Measurements from ENCODE around the gene MIGA2.
A peak's percentile ranks its signal among the peaks of the same experiment; 100 is the strongest.
"Not testable (repeated sequence)": the region's sequence is repeated elsewhere in the genome, so short reads cannot be mapped to it uniquely, and the experiment has no call there.

Gene MIGA2

DNA sequence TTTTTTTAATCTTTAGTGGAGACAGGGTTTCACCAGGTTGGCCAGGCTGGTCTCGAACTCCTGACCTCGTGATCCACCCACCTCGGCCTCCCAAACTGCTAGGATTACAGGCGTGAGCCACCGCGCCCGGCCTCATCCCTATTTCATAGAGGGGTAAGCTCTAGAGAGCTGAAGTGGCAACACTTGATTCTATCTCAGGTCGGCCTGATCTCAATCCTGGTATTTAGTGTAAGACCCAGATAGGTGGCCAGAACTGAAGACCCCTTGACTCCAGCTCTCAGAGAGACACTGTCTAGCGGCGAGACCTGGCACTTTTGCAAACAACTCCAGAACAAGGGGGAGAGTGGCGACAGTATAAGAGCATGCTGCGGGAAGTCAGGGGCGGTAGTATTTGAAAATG, 588 bp upstream of the MIGA2 start:
- not testable (repeated sequence) for DNase-seq (ENCODE audit: low read depth in 2 of 2, low spot score in 1 of 2)

DNA sequence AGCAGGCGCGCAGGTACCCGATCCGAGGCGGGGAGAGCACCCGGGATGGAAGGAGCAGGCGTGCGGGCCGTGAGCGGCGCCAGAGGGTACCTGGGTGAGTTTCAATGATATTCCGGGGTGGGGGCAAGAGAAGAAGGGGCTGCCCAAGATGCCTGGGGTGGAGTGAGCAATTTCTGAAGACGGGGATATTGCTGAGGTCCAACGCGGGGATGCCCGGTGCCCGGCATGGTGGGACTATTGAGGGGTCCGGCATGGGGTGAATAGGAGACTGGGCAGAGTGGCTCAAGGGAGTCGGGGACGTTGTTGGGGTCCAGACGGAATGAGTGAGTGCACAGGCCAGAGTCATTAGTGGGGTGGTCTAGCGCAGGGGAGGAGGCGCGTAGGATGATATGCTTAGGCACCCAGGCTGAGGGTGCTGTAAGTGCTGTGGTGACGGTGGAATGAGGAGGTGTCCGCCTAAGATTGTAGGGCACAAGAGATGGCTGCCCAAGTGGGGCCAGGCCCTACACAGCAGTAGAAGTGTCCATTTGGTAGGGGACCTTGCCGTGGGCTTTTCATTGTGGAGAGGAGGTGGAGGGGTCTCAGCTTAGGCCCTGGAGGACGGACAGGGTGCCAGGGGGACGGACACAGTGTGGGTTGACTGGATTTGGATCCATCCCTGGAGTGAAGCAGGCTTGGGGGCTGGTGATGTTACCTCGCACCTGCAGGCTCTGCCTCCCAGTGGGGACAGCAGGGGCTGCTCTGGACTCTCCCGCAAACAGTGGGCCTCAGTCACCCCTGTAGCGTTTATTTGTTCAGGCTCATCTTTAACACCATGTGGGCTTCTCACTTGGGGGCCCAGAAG, 719 bp downstream of the MIGA2 start:
- no peak for DNase-seq (ENCODE audit: low read depth in 2 of 2, low spot score in 1 of 2)

DNA sequence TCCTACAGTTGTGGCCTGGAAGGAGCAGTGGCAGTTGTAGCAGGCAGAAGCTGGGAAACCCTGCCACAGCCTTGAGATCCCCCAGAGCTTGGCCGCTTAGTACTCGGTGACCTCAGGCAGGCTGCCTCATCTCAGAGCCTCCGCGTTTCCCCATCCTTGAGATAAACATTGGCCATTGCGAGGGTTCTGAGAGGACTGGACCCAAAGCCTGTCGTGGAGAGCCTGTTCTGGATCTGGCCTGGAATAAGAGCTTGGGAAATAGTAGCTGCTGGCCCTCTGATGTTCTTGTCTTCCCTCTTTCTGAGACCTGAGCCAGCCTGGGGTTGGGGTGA, 1.3 kb downstream of the MIGA2 start:
- DNase-seq (ENCODE audit: low read depth in 2 of 2, low spot score in 1 of 2): no peak

DNA sequence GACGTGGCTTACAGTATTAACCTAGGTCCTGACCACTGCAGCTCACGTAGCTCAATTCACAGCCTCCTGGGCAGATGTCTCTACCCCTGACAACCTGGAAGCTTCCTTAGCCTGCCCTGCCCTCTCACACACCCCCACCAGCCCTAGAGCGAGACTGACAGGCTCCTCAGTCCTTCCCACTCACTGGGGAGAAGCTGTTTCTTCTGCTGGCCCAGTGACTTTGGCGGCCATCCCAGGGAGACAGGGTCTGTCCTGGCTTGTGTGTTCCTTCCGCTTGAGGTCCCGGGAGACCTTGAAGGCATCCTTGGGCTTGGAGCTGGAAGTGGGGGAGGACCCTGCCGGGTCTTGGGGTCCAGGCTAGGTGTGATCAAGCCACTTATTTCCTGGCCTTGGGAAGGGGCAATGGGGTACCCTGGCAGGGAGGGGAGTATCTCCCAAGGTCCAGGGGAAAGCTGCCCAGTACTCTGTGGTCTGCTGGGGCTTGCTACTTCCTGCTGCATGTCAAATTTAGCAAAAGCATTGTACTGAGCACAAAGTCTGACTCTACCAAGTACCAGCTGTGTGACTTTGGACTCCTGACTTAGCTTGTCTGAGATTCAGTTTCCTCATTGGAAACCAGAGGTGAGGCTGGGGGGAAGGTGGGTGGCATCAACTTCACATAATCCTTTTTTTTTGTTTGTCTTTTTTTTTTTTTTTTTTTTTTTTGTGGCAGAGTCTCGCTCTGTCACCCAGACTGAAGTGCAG, 1.9 kb downstream of the MIGA2 start:
- DNase-seq (ENCODE audit: low read depth in 2 of 2, low spot score in 1 of 2): no peak

DNA sequence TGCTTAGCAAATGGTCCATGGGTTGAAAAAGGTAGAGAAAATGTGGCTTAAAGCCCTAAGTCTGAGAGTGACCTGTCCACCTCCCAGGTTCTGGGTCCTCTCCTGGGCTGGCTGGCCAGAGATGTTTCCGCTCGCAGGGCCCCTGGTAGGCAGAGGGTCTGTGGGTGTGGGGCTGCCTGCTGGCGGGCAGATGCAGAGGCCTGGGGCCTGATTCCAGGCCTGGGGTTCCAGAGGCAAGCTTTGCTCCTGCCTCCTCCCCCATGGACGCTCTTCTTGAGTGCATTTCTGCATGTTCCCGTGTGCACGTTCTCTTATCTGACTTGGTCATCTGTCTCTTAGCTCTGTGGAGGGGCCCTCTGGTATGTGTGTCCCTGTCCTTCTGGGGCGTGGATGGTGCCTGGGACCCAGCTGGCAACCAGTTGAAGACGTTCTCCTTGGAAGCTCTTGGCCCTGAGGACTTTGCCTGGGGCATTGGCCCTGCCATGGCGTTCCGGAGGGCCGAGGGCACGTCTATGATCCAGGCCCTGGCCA, 3.8 kb downstream of the MIGA2 start:
- DNase-seq (ENCODE audit: low read depth in 2 of 2, low spot score in 1 of 2): no peak

DNA sequence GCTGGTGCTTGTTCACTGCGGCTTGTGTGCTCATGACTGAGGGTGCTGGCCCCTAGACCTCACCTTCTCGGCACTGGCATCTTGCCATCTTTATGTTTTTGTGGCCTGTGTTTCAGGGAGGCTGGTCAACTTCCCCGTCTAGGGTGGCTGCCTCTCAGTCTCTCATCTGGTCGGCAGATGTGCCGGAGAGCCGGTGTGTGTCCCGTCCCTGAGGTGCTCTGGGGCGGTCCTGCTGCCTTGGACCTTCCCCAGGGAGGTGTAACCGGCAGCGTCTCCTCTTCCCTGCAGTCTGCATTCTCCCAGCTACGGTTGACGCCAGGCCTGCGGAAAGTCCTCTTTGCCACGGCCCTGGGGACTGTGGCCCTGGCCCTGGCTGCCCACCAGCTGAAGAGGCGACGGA, 5.6 kb downstream of the MIGA2 start:
- DNase-seq (ENCODE audit: low read depth in 2 of 2, low spot score in 1 of 2): no peak

DNA sequence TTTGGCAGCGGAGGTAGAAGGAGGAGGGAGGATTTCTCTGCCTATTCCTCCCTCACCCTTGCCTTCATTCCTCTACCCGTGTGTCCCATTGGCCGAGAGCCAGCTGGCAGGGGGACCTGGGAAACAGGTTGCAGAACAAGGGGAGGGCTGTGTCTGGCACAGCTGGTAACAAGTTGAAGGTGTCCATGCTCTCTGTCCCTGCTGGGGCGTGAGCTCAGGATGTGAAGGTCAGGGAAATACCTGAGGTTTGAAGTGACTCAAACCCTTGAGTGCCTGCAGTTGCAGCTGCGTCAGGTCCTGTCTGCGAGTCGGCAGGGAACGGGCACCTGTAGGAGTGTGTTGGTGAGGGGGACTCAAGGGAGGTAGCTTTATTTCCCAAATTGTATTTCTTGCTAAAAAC, 16.2 kb downstream of the MIGA2 start:
- no peak for DNase-seq (ENCODE audit: low read depth in 2 of 2, low spot score in 1 of 2)

DNA sequence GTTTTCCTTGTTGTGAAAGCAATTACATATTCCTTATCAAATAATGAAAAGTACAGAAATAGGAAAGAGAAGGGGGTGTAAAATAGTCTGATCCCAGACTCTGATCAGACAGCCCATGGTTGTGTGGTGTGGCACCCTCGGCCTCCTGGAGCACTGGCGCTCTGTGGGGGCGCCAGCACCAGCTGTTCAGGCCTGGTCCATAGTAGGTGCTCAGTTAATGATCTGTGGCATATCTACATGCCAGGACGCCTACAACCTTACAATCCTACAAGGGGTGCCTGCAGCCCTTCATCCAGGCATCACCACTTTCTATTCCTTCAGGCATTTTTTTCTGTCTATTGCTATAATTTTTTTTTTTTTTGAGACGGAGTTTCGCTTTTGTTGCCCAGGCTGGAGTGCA, 16.6 kb downstream of the MIGA2 start:
- no peak for DNase-seq (ENCODE audit: low read depth in 2 of 2, low spot score in 1 of 2)

DNA sequence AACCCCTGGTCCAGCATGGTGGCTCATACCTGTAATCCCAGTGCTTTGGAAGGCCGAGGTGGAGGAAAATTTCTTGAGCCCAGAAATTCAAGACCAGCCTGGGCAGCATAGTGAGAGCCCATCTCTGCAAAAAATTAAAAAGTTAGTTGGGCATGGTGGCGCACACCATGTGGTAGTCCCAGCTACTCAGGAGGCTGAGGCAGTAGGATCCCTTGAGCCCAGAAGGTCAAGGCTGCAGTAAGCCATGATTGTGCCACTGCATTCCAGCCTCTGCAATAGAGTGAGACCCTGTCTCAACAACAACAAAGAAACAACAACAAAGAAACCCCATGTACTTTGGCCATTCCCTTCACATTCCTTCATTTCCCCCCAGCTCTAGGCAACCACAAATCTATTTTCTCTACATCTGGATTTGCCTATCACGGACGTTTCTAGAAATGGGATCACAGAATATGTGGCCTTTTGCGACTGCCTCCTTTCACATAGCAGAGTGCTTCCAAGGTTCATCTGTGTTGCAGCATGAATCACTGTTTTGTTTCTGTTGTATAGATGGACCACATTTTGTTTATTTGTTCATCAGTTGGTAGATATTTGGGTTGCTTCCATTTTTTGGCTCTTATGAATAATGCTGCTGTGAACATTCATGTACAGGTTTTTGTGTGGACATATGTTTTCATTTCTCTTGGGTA, 17.9 kb downstream of the MIGA2 start:
- no peak for DNase-seq (ENCODE audit: low read depth in 2 of 2, low spot score in 1 of 2)

DNA sequence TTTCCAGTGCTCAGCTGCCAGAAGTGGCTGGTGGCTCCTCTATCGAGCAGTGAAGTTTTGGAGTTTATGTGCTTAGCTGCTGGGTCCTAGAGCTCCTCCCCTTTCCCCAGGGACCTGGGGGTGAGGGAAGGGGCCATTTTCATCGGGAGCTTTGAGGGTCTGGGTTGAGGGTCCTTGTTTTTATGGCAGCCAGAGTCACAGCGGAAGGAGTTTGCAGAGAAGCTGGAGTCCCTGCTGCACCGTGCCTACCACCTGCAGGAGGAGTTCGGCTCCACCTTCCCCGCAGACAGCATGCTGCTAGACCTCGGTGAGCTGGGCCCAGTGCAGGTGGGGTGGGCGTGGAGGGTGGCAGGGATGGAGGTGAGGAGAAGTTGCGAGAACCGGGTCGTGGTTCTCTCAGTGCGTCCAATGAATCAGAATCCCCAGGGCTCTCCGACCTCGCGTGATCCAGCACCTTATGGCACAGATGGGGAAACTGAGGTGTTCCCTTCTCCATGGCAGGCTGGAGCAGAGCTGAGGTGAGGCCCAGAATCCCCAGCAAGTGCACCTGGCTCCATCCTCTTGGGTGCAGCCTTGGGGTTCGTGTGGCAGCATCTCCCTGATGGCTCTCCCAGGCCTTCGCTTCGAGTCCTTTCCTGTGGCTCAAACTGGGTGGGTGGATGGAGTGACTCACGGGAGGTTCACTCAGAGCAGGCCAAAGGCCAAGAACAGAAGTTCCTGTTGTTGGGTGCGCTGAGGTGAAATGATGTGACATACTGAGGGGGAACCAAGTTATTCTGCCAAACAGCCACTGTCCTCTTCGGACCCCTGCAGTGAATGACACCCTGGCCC, 22.8 kb downstream of the MIGA2 start:
- no peak for DNase-seq (ENCODE audit: low read depth in 2 of 2, low spot score in 1 of 2)

DNA sequence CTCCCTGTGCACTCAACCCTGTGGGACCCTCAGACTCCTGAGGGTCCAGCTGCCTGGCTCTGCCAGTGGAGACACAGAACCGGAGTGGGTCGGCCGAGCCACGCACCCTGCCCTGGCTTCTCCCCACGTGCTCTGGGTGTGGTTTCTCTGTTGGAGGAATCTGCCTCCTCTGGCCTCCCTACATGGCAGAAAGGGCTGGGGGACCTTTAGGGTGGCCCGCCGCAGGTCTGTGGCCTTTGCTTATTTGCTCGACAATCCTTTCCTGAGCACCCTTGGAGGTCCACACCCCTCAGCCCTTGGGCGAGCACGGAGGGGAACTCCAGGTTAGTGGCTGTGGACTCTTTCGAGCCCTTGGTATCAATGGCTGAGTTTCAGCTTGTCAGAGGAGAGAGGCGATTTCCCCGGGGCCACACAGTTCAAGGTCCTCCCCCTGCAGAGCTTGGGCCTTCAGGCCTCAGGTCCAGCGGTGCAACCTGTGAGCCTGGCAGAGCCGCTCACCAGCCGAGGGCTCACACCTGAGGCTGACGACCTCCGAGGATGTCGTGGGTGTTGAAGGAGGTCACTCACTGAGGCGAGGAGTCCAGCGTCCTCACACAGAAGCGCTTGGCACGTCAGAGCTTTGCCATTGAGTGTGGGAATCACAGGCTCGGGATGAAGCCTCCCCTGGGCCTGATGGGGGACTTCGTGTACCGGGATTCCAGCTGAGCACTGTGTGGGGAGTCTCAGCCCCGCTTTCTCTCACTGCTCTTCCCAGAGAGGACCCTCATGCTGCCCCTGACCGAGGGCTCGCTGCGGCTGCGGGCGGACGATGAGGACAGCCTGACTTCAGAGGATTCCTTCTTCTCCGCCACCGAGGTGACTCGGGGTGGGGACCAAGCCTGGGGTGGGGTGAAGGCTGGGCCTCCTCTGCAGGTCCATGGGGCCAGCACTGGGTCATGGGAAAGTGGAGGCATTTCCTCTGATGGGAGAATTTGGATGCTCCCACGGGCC, 23.7 kb downstream of the MIGA2 start:
- DNase-seq (ENCODE audit: low read depth in 2 of 2, low spot score in 1 of 2): no peak

DNA sequence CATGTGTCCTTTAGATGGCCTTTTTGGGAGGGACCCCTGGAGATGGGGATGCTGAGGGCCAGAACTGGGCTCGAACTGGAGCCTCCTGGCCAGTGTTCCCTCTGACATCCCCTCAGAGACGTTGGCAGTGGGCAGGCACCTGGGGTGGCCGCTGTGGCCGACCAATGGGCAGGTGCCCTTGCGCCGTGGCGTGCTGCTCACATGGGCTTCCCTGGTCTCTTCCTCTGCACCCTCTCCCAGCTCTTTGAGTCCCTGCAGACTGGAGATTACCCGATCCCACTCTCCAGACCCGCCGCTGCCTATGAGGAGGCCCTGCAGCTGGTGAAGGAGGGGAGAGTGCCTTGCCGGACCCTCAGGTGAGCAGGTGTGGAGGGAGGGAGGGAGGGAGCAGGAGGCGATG, 24.6 kb downstream of the MIGA2 start:
- no peak for DNase-seq (ENCODE audit: low read depth in 2 of 2, low spot score in 1 of 2)

DNA sequence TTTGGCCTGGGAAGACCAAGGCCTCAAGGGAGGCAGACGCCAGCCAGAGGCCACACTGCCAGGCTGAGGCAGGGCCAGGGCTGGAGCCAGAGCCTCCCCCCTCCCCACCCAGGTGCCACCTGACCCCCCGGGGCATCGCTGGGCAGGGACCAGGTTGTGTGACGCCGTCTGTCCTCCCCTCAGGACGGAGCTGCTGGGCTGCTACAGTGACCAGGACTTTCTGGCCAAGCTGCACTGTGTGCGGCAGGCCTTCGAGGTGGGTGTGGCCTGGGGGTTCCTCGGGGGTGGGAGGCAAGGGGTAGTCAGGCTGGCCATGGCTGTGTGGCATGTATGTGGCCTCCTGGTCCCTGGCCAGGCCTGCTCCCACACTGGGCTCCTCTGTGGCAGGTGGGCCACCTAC, 26.6 kb downstream of the MIGA2 start:
- DNase-seq (ENCODE audit: low read depth in 2 of 2, low spot score in 1 of 2): no peak

DNA sequence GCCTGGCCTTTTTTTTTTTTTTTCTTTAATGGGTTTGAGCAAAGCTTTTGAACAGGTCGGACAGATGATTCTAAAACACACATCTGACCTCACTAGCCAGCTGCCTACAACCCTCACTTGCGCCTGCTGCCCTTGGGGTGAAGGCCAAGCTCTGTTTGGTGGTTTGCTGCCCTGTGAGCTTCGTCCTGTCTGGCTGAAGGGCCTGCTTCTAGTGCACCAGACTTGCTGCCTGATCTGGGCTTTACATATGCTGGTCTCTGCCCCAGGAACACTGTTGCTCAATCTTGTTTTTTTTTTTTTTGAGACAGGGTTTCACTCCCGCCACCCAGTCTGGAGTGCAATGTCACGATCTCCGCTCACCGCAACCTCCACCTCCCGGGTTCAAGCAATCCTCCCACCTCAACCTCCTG, 28.1 kb downstream of the MIGA2 start:
- DNase-seq (ENCODE audit: low read depth in 2 of 2, low spot score in 1 of 2): no peak

DNA sequence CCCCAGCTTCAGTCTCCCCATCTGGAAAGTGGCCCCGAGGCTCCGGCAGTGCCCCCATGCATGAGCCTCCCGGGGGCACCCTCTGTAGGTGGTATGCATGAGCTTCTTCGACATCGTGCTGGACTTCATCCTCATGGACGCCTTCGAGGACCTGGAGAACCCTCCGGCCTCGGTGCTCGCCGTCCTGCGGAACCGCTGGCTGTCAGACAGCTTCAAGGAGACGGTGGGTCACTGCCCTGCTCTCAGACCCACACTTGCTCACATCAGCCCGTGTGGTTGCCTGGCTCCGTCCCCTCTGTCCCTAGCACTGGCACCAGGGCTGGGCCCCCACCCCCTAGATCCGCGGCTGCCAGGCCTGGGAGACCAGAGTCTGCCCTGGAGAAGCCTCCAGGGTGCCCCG, 31.7 kb downstream of the MIGA2 start:
- no peak for DNase-seq (ENCODE audit: low read depth in 2 of 2, low spot score in 1 of 2)

DNA sequence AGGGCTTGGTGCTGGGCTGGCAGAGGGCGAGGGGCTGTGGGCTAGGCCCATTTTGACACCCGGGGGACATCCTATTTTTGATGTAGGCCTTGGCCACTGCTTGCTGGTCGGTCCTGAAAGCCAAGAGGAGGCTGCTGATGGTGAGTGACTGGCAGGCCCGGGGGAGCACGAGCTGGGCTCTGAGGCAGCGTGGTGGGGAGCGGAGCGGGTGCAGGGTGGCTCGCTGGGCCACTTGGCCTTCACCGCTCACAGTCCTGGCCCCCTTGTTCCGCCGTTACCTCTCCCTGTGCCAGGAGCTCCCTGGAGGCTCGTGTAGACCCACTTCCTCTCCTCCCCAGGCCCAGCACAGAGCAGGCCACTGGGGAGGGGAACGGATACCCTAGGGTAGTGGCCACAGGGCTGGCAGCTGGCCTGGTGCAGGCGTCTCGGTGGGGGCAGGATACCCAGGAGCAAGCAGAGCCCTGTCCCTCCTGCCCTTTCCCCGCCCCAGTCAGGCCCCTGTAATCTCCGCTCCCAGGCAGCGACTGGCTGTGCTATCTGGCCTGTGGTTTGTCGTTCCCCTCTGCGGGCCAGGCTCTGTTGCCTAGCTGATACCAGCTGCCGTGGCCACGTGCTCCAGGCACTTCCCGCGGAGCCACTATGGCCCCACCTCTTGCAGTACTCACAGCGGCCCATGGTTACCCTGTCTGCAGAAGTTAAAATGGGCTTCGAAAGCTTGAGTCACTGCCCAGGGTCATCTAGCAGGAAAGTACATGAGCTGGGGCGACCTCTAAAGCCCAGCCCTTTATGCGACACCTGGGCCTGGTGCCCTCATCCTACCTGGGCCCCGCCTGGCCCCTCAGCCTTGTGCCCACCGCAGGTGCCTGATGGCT, 32.8 kb downstream of the MIGA2 start:
- DNase-seq (ENCODE audit: low read depth in 2 of 2, low spot score in 1 of 2): peak; percentile 24 to 42

DNA sequence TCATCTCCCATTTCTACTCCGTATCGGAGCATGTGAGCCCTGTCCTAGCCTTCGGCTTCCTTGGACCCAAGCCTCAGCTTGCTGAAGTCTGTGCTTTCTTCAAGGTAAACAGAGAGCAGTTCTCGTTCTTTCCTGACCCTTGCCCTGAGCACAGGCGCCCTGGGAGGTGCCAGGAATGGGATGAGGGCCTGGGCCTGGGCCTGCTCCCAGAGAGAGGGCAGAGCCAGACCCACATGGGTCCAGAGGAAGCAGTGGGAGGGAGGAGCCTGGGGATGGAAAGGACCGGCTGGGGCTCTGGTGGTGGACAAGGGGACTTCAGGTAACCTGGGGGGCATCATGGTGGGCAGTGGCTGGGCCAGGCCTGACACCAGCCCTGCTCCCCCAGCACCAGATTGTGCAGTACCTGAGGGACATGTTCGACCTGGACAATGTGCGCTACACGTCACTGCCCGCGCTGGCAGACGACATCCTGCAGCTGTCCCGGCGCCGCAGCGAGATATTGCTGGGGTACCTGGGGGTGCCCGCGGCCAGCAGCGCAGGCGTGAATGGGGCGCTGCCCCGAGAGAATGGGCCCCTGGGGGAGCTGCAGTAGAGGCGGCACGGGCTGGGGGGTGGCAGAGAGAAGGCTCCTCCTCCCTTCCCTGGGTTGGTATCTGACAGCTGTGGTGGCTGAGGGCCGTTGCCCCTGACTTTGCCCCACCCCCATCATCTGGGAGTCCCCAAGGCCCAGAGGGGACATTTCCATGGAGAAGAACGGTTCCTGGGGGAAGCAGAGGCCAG, 33.6 kb downstream of the MIGA2 start:
- no peak for DNase-seq (ENCODE audit: low read depth in 2 of 2, low spot score in 1 of 2)
